ENCODE results near the gene WNT8B. TPM values are rescaled to one million over a fixed set of nuclear protein-coding genes. Genes with fewer than 3 reads are reported as not detected.

WNT8B gene
- total and polyA plus RNA-seq, 2 of the 13 experiments (the other 11 are each of a cell fraction or from before 2014, with no cell fraction given) = 0.07 to 0.20 TPM

- intact Hi-C loops (cut with micrococcal nuclease; ENCODE audit: unreplicated experiment) = no loop called here
- H3K4me3 ChIP-seq (replicated peaks in 1 of 3; ENCODE audit: insufficient read depth in 1 of 3, low read depth in 2 of 3, low read length in 3 of 3) = no peak overlapping the region
- H4K20me1 ChIP-seq (ENCODE audit: insufficient read depth, low read length) = no peaks in the 10 kb centered on the region
- TF ChIP-seq ZFP1 (CRISPR knock-in tag; IDR thresholded peaks at IDR 0.05) (no peak), PCBP2 (optimal IDR thresholded peaks at IDR 0.05; ENCODE audit: low read depth, low read length, poor library complexity, severe bottlenecking) (no peak), MLLT10 (CRISPR knock-in tag; IDR thresholded peaks at IDR 0.05) (no peak), ZNF724P (CRISPR knock-in tag; IDR thresholded peaks at IDR 0.05; ENCODE audit: borderline replicate concordance) (no peak), TOE1 (CRISPR knock-in tag; IDR thresholded peaks at IDR 0.05) (no peak), XBP1 (CRISPR knock-in tag; IDR thresholded peaks at IDR 0.05) (no peak), ARNT2 (CRISPR knock-in tag; IDR thresholded peaks at IDR 0.05; ENCODE audit: low read depth) (no peak), ZNF124 (CRISPR knock-in tag; IDR thresholded peaks at IDR 0.05) (no peak), ZNF615 (CRISPR knock-in tag; IDR thresholded peaks at IDR 0.05; ENCODE audit: borderline replicate concordance) (no peak), STAG1 (CRISPR knock-in tag; IDR thresholded peaks at IDR 0.05) (peak; percentile 25; the same call in 1 of the 2 replicates), NR2C2 (CRISPR knock-in tag; IDR thresholded peaks at IDR 0.05; ENCODE audit: borderline replicate concordance) (no peak), MED8 (CRISPR knock-in tag; IDR thresholded peaks at IDR 0.05; ENCODE audit: insufficient replicate concordance) (no peak), SPEN (CRISPR knock-in tag; IDR thresholded peaks at IDR 0.05; ENCODE audit: low read depth) (no peak)
- TF ChIP-seq, protein P1, sequence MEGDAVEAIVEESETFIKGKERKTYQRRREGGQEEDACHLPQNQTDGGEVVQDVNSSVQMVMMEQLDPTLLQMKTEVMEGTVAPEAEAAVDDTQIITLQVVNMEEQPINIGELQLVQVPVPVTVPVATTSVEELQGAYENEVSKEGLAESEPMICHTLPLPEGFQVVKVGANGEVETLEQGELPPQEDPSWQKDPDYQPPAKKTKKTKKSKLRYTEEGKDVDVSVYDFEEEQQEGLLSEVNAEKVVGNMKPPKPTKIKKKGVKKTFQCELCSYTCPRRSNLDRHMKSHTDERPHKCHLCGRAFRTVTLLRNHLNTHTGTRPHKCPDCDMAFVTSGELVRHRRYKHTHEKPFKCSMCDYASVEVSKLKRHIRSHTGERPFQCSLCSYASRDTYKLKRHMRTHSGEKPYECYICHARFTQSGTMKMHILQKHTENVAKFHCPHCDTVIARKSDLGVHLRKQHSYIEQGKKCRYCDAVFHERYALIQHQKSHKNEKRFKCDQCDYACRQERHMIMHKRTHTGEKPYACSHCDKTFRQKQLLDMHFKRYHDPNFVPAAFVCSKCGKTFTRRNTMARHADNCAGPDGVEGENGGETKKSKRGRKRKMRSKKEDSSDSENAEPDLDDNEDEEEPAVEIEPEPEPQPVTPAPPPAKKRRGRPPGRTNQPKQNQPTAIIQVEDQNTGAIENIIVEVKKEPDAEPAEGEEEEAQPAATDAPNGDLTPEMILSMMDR (CRISPR knock-in tag; IDR thresholded peaks at IDR 0.05) = peak; percentile 36
- TF ChIP-seq, protein P2, sequence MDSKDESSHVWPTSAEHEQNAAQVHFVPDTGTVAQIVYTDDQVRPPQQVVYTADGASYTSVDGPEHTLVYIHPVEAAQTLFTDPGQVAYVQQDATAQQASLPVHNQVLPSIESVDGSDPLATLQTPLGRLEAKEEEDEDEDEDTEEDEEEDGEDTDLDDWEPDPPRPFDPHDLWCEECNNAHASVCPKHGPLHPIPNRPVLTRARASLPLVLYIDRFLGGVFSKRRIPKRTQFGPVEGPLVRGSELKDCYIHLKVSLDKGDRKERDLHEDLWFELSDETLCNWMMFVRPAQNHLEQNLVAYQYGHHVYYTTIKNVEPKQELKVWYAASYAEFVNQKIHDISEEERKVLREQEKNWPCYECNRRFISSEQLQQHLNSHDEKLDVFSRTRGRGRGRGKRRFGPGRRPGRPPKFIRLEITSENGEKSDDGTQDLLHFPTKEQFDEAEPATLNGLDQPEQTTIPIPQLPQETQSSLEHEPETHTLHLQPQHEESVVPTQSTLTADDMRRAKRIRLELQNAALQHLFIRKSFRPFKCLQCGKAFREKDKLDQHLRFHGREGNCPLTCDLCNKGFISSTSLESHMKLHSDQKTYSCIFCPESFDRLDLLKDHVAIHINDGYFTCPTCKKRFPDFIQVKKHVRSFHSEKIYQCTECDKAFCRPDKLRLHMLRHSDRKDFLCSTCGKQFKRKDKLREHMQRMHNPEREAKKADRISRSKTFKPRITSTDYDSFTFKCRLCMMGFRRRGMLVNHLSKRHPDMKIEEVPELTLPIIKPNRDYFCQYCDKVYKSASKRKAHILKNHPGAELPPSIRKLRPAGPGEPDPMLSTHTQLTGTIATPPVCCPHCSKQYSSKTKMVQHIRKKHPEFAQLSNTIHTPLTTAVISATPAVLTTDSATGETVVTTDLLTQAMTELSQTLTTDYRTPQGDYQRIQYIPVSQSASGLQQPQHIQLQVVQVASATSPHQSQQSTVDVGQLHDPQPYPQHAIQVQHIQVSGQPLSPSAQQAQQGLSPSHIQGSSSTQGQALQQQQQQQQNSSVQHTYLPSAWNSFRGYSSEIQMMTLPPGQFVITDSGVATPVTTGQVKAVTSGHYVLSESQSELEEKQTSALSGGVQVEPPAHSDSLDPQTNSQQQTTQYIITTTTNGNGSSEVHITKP (CRISPR knock-in tag; IDR thresholded peaks at IDR 0.05; ENCODE audit: low read depth) = no peak
- H3K9me3 ChIP-seq (ENCODE audit: low read length) = no peaks in the 10 kb centered on the region
- no TSS peak for BruUV-seq (replicated peaks)
- no peak overlapping the region for H3K4me2 ChIP-seq (ENCODE audit: low read depth, low read length)
- H3K9ac ChIP-seq (ENCODE audit: insufficient read depth, low read depth, low read length) = no peak overlapping the region
- ATAC-seq (peak; percentile 35; the same call in 2 of the 3 replicates), FAIRE-seq (no peak), DNase-seq (ENCODE audit: low spot score) (no peak)
- no peak overlapping the region for H2AFZ ChIP-seq (ENCODE audit: low read length)
- H3K4me1 ChIP-seq (ENCODE audit: insufficient read depth, low read length) = no peaks in the 10 kb centered on the region
- WGBS (ENCODE audit: low lambda C conversion rate) = 29% methylated on average over 4 of the region's 4 CpGs
- ChIA-PET CTCF (ENCODE audit: low intra/inter-chr PET ratio, low total read pairs) (no interaction called here), POLR2A (no interaction called here)
- H3K79me2 ChIP-seq (ENCODE audit: insufficient read depth, low read length) = no peaks in the 10 kb centered on the region
- no peaks in the 10 kb centered on the region; a peak in 1 of 5 replicates for H3K27me3 ChIP-seq (ENCODE audit: control insufficient read depth in 1 of 2, insufficient read depth in 2 of 2, low read length in 2 of 2)
- H3K27ac ChIP-seq (ENCODE audit: extremely low read length, insufficient read depth, low read length) = no peak overlapping the region
- H3K36me3 ChIP-seq (replicated peaks in 1 of 2; ENCODE audit: control insufficient read depth in 1 of 2, insufficient read depth in 2 of 2, low read length in 2 of 2) = no peaks in the 10 kb centered on the region
- in situ Hi-C loops (cut with HindIII; ENCODE audit: extremely low pct_ligation_motif_present, low pct_unique_long_range_greater_than_20kb) = no loop called here
These were observed 16.6 kb upstream of the WNT8B start for GRCh38 chr10:100446130-100446761.

Measured in HepG2 (cell line).